Measurements from ENCODE around the gene PROCR.

- TF ChIP-seq CTCF (IDR thresholded peaks at IDR 0.05; ENCODE audit: low read depth, low read length, poor library complexity, severe bottlenecking) (no peak), EZH2phosphoT487 (IDR thresholded peaks at IDR 0.05; ENCODE audit: borderline replicate concordance, low read length) (no peak)
Observed at GRCh38 chr20:35167787-35168186, 4.1 kb upstream of the PROCR start.
